ENCODE data around the gene MOCS3.

Gene MOCS3

GRCh38 chr20:50991076-50991475 is 32.5 kb downstream of the MOCS3 start:
- H3K27ac Mint-ChIP-seq, result no peak overlapping the region
- H3K27me3 Mint-ChIP-seq, result peaks cover 10% of the 10 kb centered on the region
- H3K9me3 Mint-ChIP-seq, result no peaks in the 10 kb centered on the region
- H3K4me1 Mint-ChIP-seq, result peaks cover 3% of the 10 kb centered on the region
- H3K4me3 Mint-ChIP-seq, result no peak overlapping the region
- no peaks in the 10 kb centered on the region for H3K36me3 Mint-ChIP-seq

- Mint-ChIP-seq H3K4me3 (no peak overlapping the region), H3K4me1 (peaks cover 3% of the 10 kb centered on the region), H3K27me3 (peaks cover 1% of the 10 kb centered on the region), H3K36me3 (no peaks in the 10 kb centered on the region), H3K9me3 (no peaks in the 10 kb centered on the region), H3K27ac (no peak overlapping the region)
Measured at GRCh38 chr20:50992336-50992732, 33.7 kb downstream of the MOCS3 start.

GRCh38 chr20:50992733-50993457 is 34.3 kb downstream of the MOCS3 start:
- Mint-ChIP-seq H3K4me1 (no peaks in the 10 kb centered on the region), H3K9me3 (no peaks in the 10 kb centered on the region), H3K27ac (no peak overlapping the region), H3K36me3 (no peaks in the 10 kb centered on the region), H3K4me3 (no peak overlapping the region), H3K27me3 (no peaks in the 10 kb centered on the region)

- H3K4me3 Mint-ChIP-seq, result no peak overlapping the region
- H3K27me3 Mint-ChIP-seq, result peaks cover 4% of the 10 kb centered on the region
- H3K27ac Mint-ChIP-seq, result no peak overlapping the region
- H3K9me3 Mint-ChIP-seq, result no peaks in the 10 kb centered on the region
- no peaks in the 10 kb centered on the region for H3K4me1 Mint-ChIP-seq
- no peaks in the 10 kb centered on the region for H3K36me3 Mint-ChIP-seq
Measured at GRCh38 chr20:50993876-50994275, 35.3 kb downstream of the MOCS3 start.

- no peaks in the 10 kb centered on the region for H3K4me1 Mint-ChIP-seq
- H3K4me3 Mint-ChIP-seq, result no peak overlapping the region
Measured at GRCh38 chr20:50995506-50995905, 36.9 kb downstream of the MOCS3 start.

GRCh38 chr20:50996901-50997865 is 38.6 kb downstream of the MOCS3 start:
- no peak overlapping the region for H3K4me3 Mint-ChIP-seq
- no peaks in the 10 kb centered on the region for H3K36me3 Mint-ChIP-seq
- no peaks in the 10 kb centered on the region for H3K4me1 Mint-ChIP-seq
- no peaks in the 10 kb centered on the region for H3K9me3 Mint-ChIP-seq
- H3K27ac Mint-ChIP-seq, result no peak overlapping the region
- H3K27me3 Mint-ChIP-seq, result peaks cover 11% of the 10 kb centered on the region

More at GRCh38 chr20:50995506-50995905, 36.9 kb downstream of the MOCS3 start:
- no peak overlapping the region for H3K27ac Mint-ChIP-seq
- peaks cover 9% of the 10 kb centered on the region for H3K27me3 Mint-ChIP-seq
- no peaks in the 10 kb centered on the region for H3K9me3 Mint-ChIP-seq
- no peaks in the 10 kb centered on the region for H3K36me3 Mint-ChIP-seq

- H3K36me3 Mint-ChIP-seq, result no peaks in the 10 kb centered on the region
Measured at GRCh38 chr20:50999355-50999754, 40.7 kb downstream of the MOCS3 start.

GRCh38 chr20:51001430-51002265 is 43.0 kb downstream of the MOCS3 start:
- Mint-ChIP-seq H3K36me3 (no peaks in the 10 kb centered on the region), H3K4me1 (no peaks in the 10 kb centered on the region), H3K9me3 (no peaks in the 10 kb centered on the region), H3K27ac (no peak overlapping the region), H3K27me3 (peaks cover 21% of the 10 kb centered on the region), H3K4me3 (no peak overlapping the region)

More at GRCh38 chr20:50999355-50999754, 40.7 kb downstream of the MOCS3 start:
- H3K4me3 Mint-ChIP-seq, result no peak overlapping the region
- H3K27ac Mint-ChIP-seq, result no peak overlapping the region
- H3K27me3 Mint-ChIP-seq, result peaks cover 13% of the 10 kb centered on the region
- no peaks in the 10 kb centered on the region for H3K4me1 Mint-ChIP-seq
- no peaks in the 10 kb centered on the region for H3K9me3 Mint-ChIP-seq

GRCh38 chr20:51002633-51003032 is 44.0 kb downstream of the MOCS3 start:
- Mint-ChIP-seq H3K36me3 (no peaks in the 10 kb centered on the region), H3K27ac (no peak overlapping the region), H3K27me3 (peaks cover 21% of the 10 kb centered on the region), H3K4me3 (no peak overlapping the region), H3K4me1 (no peaks in the 10 kb centered on the region), H3K9me3 (no peaks in the 10 kb centered on the region)

- H3K27ac Mint-ChIP-seq, result no peak overlapping the region
- no peaks in the 10 kb centered on the region for H3K9me3 Mint-ChIP-seq
- peaks cover 18% of the 10 kb centered on the region for H3K27me3 Mint-ChIP-seq
- H3K4me1 Mint-ChIP-seq, result no peaks in the 10 kb centered on the region
- H3K36me3 Mint-ChIP-seq, result no peaks in the 10 kb centered on the region
- H3K4me3 Mint-ChIP-seq, result no peak overlapping the region
Measured at GRCh38 chr20:51003753-51004152, 45.1 kb downstream of the MOCS3 start.

- peaks cover 13% of the 10 kb centered on the region for H3K27me3 Mint-ChIP-seq
- no peaks in the 10 kb centered on the region for H3K4me1 Mint-ChIP-seq
- H3K9me3 Mint-ChIP-seq, result no peaks in the 10 kb centered on the region
- no peak overlapping the region for H3K27ac Mint-ChIP-seq
- H3K4me3 Mint-ChIP-seq, result no peak overlapping the region
- H3K36me3 Mint-ChIP-seq, result no peaks in the 10 kb centered on the region
Measured at GRCh38 chr20:51004305-51004727, 45.7 kb downstream of the MOCS3 start.

- H3K9me3 Mint-ChIP-seq, result no peaks in the 10 kb centered on the region
- H3K4me1 Mint-ChIP-seq, result no peaks in the 10 kb centered on the region
- H3K27me3 Mint-ChIP-seq, result peaks cover 12% of the 10 kb centered on the region
- H3K36me3 Mint-ChIP-seq, result no peaks in the 10 kb centered on the region
- H3K27ac Mint-ChIP-seq, result no peak overlapping the region
- H3K4me3 Mint-ChIP-seq, result no peak overlapping the region
Measured at GRCh38 chr20:51004781-51005180, 46.2 kb downstream of the MOCS3 start.

GRCh38 chr20:51005214-51005613 is 46.6 kb downstream of the MOCS3 start:
- H3K36me3 Mint-ChIP-seq, result no peaks in the 10 kb centered on the region

GRCh38 chr20:51008718-51009117 is 50.1 kb downstream of the MOCS3 start:
- Mint-ChIP-seq H3K4me3 (no peak overlapping the region), H3K36me3 (no peaks in the 10 kb centered on the region), H3K27me3 (peaks cover 8% of the 10 kb centered on the region), H3K9me3 (no peaks in the 10 kb centered on the region), H3K4me1 (no peaks in the 10 kb centered on the region), H3K27ac (no peak overlapping the region)

More at GRCh38 chr20:51005214-51005613, 46.6 kb downstream of the MOCS3 start:
- H3K27ac Mint-ChIP-seq, result no peak overlapping the region
- no peaks in the 10 kb centered on the region for H3K4me1 Mint-ChIP-seq
- H3K4me3 Mint-ChIP-seq, result no peak overlapping the region
- H3K27me3 Mint-ChIP-seq, result peaks cover 12% of the 10 kb centered on the region
- H3K9me3 Mint-ChIP-seq, result no peaks in the 10 kb centered on the region

- H3K4me1 Mint-ChIP-seq, result no peaks in the 10 kb centered on the region
- no peaks in the 10 kb centered on the region for H3K9me3 Mint-ChIP-seq
- H3K4me3 Mint-ChIP-seq, result no peak overlapping the region
- no peak overlapping the region for H3K27ac Mint-ChIP-seq
- H3K27me3 Mint-ChIP-seq, result peaks cover 8% of the 10 kb centered on the region
- H3K36me3 Mint-ChIP-seq, result no peaks in the 10 kb centered on the region
Measured at GRCh38 chr20:51009303-51010042, 50.9 kb downstream of the MOCS3 start.
